GF-D8 (cell line): Measurements from ENCODE around the gene TMEM39A.

Source experiments
- DNase-seq: peaks from one replicate; lab custom pipeline; 2025; lab: John Stamatoyannopoulos, UW

Gene TMEM39A

DNA sequence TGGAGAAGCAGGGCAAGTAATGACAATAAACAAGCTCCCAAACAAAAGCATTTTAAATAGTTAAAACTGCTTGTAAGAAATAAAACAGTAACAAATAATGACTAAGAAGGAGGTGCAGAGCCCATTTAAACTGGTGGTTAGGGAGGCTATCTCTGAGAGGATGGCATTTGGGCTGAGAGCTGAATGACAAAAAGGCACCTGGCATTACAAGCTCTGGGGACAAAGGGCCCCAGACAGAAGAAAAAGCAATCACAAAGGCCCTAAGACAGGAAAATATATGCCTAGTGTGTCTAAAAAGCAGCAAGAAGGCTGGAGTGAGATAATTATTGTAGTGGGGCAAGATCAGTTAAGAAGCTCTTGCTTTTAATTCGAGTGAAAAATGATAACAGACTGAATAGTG, 9.6 kb downstream of the TMEM39A start:
- DNase-seq = no peak

DNA sequence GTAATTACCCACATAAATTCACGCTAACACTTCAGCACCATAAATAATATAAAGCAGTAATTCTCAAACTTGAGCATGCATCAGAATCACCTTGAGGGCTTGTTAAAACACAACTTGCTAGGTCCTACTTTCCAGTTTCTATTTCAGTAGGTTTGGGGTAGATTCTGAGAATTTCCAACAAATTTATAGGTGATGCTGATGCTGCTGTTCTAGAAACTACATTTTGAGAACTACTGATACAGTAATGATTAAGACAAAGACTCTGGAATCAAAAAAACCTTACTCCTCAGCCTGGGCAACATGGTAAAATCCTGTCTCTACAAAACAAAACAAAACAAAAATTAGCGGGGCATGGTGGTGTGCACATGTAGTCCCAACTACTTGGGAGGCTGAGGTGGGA, 18.8 kb downstream of the TMEM39A start:
- DNase-seq = no peak

DNA sequence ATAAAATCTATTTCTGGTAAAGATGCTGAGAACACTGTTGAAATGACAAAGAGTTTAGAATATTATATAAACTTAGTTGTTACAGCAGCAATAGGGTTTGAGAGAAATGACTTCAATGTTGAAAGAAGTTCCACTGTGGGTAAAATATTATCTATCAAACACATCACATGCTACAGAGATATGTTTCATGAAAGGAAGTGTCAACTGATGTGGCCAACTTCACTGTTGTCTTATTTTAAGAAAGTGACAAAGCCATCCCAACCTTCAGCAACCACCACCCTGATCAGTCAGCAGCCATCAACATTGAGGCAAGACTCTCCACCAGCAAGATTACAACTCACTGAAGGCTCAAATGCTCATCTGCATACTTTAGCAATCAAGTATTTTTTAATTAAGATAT, 20.2 kb downstream of the TMEM39A start:
- DNase-seq = no peak

DNA sequence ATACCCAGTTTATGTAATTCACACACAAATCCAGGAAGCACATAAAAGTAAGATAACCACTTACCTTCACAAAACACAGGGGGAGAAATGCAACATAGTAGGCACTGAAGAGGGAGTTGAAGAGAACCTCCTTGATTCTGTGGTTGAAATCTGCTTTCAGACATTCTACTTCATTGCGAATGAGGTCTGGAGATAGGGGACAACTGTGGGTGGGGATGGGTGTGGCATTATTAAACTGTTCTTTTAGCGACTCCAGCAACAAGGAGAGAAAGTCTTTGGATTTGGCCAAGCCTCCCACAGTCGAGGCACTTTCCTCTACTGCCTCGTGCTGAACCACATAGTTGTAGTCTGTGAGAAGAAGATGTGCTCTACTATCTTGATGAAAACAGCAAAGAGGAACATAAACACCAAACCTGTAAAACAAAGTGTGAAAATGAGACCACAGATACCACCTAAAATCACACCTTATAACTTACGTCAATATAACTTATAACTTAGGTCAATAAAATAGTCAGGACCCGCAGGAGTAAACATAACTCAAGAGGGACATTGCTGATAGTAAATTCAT, 25.6 kb downstream of the TMEM39A start:
- no peak for DNase-seq

DNA sequence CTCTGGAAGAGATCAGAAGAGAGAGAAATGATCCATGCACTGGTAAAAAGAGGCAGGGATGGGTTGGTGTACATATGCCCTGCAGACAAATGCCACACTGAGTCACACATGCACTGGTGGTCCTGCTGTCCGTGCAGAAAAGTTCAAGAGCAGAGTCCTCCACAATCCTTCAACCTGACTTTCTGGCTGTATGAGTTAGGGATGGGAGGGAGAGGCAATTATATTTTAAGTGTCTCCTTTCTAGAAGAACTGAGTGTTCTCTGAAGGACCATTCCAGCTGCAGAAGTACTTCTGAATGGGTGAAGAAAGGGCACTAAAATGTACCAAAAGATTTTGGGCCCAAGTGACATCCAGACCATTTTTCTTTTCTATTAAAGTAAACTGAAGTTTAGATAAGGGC, 26.4 kb downstream of the TMEM39A start:
- no peak for DNase-seq

DNA sequence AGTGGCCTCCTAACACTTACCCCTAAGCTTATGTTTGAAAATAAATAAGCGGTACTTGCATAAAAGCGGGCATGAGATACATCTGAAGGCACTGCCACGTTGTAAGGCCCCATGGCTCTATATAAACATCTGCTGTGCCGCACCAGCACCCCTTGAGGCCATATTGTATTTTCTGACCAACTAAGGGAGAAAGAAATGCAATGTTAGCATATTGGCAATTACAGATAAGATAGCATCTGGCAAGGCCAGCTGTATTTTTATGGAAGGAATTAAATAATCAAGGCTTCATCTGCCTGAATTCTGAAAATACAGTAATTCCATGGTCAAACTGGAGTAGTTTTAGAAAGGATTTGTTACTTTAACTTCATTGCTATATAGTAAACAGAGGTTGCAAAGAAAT, 28.7 kb downstream of the TMEM39A start:
- DNase-seq = no peak

DNA sequence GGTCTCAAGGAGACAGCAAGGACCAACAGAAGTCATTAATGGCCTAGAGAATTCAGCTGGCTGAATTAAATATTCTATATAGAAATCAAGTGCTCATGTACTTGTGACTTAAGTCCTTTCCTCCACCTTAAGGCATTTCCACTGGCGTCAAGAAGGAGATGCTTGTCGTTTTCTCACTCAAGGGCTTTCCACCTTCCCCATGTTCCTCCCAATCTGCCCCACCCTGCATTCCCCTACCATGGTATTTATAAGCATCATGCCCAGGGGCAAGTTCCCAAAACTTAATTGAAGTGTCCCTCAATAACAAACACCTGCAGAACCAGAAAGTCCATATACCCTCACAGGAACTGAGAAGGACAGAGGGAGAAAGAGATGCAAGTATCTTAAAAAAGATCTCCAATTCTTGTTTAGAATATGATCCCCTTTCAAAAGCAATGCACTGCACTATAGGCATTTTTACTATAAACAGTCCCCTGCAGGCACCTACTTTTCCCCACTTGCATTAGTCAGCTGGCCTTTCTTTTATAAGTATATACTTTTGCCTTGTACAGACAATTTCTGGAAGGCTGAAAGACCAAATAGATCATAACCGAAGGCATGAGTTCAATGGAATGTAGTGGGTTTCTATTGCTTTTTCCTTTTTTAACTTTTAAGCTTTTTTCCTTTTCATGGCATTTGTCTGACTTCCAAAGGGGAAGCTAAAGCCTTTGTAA, 29.6 kb downstream of the TMEM39A start:
- DNase-seq = no peak

DNA sequence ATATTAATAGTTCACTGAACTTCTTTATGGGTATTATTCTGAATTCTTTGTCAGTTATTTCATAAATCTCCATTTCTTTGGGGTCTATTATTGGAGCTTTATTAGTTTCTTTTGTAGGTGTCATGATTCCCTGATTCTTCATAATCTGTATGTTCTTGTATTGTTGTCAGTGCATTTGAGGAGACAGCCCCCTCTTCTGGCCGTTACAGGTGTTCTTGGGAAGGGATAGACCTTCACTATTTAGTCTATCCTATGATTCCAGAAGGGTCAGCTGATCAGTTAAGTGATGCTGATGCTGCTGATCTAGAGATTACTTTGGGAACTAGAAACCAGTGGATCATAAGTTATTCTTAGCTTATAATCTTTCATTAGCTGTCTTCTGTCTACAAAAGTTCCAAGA, 34.9 kb downstream of the TMEM39A start:
- no peak for DNase-seq

DNA sequence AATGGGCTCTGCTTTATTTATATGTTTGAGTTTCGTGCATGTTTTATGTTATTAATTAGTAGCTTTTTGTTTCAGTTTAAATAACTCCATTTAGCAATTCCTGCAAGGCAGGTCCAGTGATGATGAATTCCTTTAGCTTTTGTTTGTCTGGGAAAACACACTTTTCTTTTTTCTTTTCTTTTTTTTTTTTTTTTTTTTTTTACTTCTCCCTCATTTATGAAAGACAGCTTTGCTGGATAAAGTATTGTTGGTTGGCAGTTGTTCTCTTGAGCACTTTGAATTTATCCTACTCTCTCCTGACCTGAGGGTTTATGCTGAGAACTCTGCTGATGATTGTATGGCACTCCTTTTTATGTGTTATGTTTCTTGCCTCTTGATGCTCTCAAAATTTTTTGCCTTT, 35.7 kb downstream of the TMEM39A start:
- DNase-seq = no peak

DNA sequence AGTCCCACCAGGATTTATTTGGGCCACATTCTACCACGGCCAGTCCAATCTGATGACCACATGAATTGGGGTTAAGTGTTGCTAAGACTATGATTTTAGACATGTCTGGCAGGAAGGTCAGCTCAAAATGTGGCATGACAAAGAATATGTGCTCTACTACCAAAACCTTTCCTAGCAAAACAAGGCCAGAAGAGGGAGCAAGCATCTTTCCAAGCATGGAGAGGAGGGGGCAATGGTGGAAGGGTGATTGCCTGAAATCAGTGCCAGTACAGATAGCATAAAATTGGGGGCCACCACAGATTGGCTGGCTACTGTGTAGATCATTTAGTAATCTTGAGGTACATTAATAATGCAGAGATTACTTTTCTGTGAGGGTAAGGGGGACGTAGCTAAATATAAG, 43.2 kb downstream of the TMEM39A start:
- DNase-seq = no peak

DNA sequence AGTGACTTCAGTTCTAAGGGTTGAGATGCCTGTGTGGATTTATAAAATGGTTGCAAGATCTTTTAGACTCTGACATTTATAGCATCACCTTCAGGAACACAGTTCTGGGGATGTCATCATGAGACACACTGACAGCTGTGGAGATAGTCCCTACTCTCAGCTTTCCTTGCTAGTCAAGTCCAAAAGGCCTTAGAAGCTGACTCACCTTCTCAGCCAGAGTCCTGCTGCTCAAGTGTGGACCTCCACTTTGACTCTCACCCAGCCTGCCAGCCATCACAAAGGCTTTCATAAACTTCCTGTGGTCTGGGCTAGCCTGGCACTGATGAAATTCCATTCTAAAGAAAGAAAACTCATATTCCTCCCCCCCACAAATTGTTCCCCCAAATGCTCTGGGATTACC, 44.8 kb downstream of the TMEM39A start:
- no peak for DNase-seq

DNA sequence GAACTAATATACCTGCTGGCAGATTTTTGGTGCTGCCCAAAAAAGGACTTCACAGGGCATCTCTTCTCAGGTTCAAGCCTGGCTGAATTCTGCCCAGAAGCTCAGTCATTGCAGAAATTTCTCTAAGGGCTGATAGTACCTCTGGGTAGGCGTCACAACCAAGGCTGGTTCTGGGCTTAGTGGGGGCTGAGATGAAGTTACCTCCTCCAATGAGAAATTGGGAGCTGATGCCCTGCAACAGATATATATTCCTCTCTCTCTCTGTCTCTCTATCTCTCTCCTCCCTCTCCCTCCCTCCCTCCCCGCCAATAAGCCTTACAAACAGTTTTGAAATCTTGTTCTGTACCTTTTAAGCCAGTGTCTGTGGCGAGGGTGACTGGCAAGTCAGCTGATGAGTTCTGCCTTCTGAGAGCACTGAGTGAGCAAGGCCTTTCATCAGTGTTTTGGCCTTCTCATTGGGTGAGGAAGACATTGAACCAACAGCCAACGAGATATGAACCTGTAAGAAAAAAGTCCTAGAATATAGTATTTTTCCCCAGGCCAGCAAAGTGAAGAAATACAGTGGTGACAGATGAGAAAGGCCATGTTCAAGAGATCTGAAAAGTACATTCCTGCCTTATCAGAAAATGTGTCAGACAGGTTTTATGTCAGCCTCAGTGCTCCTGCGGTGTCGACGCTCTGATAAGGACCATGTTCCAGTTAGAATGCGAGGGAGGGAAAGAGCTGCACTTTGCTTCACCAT, 45.5 kb downstream of the TMEM39A start:
- no peak for DNase-seq

DNA sequence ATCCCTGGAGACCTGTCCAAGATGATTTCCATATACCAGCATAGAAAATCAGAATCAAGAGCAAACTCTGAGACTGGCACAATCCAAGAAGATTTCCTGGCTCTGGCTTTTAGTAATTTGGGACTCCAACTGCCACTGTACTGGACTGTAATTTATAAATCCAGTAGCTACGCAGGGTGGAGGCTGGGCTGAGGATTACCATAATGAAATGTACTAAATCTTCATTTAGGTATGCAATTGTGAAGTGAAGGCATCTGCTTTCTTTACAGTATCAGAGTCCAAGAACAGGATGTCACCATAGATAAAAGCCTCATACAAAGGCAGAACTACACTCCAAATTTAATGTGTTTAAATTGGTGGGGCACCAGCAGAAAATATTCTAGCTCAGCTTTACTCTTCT, 46.5 kb downstream of the TMEM39A start:
- no peak for DNase-seq

DNA sequence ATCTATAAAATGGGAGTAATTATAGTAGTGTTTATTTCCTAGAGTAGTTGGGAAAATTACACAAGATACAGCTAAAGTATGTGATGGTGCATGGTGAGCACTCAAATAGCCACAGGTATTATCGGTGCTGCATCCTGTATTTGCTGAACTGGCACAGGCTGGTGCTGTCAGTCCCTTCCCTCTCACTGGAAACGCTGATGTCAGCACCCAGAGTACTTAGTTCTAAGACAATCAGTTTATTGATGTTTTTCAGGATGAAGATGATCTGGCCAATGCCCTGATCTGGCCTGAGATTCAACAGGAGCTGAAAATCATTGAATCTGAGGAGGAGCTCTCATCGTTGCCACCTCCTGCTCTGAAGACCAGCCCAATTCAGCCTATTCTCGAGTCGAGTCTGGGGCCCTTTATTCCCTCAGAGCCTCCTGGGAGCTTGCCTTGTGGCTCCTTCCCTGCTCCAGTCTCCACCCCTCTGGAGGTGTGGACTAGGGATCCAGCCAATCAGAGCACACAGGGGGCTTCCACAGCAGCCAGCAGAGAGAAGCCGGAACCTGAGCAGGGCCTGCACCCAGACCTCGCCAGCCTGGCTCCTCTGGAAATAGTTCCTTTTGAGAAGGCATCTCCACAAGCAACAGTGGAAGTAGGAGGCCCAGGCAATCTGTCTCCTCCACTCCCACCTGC, 49.7 kb downstream of the TMEM39A start:
- DNase-seq = no peak

DNA sequence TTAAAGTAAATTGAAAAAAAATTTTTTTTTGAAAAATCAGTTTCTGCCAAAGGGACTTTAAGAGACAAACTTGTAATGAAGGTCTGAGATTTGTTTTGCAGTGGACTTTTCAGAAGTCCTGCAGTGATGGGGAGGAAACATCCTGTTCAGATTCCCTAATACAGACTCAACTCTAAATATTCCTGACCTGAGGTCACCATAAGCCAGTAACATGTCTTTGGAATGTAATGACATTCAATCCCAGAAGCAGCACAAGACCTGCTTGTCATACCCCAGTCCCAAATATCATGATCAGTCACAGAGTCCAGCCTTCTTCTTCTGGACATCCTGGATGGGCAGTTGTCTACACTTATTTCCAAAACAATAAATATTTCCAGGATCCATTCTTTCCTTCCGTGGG, 53.6 kb downstream of the TMEM39A start:
- no peak for DNase-seq

DNA sequence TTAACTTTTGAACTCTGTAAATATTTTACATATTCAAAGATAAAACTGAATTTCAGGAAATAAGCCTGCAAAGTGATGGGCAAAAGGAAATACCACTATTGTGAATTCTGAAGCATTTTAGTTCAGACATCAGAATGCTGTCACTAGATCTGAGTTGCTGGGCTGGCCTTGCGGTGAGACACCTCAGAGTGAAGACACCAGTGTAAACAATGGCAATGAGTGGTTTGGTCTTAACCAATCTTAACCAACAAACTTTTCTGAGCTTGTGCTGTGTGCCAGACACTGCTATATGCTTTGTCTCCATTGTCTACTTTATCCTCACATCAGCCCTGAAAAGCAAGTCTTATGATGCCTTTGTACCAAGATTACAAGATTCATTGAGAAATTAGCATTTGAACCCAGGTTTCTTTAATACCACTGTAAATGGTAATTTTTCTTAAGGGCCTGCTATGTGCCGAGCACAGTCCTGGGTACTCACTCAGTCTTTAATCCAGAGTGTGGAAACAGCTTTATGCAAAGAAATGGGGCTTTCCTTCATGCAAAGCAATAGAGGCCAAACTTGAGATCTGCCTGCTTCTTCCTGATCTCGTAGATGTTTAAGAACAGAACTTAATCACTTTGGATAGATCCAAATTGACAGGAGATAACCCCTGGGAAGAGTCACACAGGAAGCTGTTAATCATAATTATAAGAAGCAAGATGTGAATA, 55.0 kb downstream of the TMEM39A start:
- no peak for DNase-seq

DNA sequence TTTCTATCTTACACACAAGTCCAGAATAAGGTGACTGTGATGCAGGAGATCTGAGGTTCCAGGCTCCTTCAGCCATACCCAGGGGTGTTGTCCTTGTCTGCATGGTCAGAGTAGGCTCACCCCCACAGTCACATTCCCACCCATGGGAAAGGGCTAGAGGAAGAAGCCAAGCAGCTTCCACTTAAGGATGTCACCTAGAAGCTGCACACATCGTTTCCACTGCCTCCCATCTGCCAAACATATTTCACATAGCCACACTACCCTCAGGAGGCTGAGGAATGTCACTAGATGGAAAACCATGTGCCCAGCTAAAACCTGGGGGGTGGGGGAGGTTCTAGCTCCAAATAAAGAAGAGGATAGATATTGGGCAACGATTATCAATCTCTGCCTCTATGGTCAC, 58.1 kb downstream of the TMEM39A start:
- DNase-seq = no peak

DNA sequence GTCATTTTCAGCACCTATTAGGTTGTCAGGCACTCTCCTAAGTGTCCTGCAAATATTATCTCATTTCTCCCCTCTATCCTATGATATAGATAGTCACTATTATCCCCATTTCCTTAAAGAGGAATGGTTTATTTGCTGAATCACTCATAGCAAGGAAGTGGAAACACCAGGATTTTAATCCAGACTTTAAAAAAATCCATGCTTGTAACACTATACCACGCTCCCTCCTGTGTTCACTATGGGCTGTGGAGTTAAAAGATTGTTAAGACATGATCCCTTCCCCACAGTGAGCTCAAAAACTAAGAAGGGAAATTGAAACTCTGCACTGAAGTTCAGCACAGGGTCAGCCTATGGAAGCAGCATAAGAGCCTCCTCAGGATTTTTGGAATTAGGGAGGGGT, 60.2 kb downstream of the TMEM39A start:
- DNase-seq = no peak

DNA sequence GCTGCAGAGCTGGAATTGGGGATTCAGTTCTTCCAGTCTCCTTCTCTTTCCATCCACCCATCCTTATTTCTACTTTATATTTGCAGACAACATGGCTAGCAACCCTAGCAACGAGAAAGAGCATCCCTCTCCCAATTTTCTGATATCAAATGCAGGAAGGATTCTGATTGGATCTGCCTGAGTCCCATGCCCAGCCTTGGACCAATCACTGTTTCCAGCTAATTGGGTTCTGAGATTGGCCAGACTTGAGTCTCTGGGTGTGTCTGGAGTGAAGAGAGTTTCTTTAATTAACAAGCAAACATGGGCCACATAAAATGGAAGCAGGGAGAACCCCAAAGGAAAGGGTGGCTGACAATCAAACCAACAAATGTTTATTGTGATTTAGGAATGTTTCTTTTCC, 60.6 kb downstream of the TMEM39A start:
- DNase-seq = no peak

DNA sequence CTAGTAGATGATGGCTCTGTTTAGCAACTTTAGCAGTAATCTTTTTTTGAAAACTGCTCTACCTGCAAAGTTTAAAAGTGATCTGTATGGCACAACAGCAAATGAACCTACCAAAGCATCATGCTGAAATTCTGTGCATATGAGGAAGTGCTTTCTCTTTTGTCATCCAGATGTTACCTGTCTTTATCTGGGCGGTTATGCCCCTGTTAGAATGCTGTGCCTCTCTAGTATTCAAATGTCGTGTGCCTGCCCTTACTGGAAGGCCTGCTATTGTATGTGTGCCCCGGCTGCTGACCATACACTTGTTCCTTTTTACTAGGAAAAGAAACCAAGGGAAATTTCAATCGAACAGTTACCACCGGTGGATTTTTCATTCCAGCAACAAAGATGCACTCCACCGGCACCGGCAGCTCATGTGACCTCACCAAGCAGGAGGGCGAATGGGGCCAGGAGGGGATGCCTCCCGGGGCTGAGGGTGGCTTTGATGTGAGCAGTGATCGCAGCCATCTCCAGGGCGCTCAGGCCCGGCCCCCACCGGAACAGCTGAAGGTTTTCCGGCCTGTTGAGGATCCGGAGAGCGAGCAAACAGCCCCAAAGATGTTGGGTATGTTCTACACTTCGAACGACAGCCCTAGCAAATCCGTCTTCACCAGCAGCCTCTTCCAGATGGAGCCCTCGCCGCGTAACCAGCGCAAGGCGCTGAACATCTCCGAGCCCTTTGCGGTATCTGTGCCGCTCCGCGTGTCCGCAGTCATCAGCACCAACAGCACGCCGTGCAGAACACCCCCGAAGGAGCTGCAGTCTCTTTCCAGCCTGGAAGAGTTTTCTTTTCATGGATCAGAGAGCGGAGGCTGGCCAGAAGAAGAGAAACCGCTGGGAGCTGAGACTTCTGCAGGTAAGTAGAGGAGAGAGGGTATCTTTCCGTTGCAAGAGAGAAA, 61.6 kb downstream of the TMEM39A start:
- no peak for DNase-seq

DNA sequence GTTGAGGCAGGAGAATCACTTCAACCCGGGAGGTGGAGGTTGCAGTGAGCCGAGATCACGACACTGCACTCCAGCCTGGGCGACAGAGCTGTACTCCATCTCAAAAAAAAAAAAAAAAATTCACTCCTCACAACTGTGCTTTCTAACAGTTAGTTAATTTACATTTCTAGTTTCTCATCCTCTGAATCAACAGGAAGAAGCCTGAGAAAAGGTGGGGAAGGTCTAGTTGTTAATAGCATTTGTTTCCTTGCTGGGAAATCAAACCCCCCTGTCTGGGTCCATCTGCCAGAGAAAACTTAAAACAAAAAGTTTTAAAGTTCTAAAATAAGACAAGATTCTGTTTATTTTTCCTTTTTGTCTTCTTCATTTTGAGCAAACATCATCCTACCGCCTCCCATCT, 62.3 kb downstream of the TMEM39A start:
- DNase-seq = no peak
